ACHN (cell line): ENCODE results near the gene KCND1.

Experiments
- DNase-seq: peaks from one replicate; pipeline ENCODE4 v3.0.0-alpha.2; 2015
- in situ Hi-C: cut with HindIII; loops from 2 replicates; pipeline ENCODE4 v1.10.0; 2017; ENCODE audit warnings: low sequenced_read_pairs, low pct_ligation_motif_present, low pct_unique_long_range_greater_than_20kb

Gene KCND1

DNA sequence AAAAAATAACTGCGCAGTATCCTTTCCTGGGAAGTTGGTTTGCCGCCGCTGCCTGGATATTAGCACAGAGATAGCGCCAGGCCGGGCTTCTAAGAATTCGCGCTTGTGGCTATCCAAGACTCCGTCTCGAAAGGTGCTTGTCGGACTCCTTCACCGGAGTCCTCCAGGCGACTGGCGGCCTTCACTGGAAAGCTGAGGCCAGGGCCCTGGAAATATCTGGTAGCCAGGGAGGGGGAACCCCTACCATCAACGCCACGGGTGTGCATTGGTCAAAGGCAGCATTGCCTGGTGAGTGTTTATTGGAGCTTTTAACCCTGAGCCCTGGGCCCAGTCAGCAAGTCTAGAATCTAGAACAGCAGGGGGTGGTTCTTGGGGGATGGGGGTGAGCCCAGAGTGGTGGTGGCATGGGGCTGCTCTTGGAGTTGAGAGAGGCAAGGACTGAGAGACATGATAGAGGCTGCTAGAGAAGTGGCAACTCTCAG is 52.2 kb downstream of the KCND1 start:
- DNase-seq = peak; percentile 24

DNA sequence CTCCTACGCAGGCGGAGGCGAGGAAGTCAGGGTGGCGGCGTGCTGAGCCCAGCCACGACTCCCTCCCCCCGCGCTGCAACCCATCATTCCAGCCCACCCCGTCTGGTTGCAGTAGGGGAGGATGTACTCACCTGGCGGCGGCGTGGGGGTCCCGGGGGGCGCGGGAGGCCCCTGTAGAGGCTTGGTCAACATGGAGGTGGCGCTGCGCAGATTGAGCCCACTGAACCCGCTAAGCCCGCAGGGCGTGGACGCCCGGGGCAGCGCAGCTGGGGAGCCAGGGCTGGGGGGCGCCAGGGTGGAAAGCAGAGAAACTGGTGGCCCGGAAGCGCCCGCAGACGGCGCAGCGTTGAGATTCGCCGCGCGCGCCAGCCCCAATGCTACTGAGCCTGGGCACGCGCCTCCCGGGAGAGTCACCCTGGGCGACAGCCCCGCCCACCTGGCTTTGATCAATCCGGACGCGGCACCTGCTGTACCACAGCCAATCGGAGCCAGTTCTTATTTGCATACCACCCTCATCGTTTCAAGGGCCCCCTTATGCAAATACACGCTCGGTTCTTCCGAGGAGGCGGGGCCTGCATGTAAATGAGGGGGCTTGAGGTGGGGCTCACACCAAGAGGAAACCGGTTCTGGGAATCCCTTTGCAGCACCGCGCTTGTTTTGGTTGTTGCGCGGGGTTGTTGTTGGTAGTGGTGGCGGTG is 52.9 kb downstream of the KCND1 start, which contains the start of gene PIM2:
PIM2 (minus strand) TSS at position 382 of the 698 bp plus-strand sequence; CDS start at position 192, 190 bp downstream.
- DNase-seq = peak; percentile 89
- in situ Hi-C loops = no loop called here

More for the DNA sequence above, 52.2 kb downstream of the KCND1 start:
- in situ Hi-C loops = no loop called here

DNA sequence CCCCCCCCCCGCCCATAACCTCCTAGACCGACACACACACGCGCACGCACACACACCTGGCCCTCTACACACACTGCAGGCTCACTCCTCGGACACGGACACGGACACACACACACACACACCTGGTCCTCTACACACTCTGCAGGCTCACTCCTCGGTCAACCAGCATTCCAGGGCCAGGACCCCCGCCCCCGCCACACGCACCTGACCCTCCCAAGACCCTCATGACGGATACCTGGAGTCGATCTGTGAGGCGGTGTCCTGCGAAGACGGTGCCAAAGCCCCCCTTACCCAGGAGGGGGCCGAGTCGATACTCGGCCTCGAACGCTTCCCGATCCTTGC is 53.4 kb downstream of the KCND1 start:
- no peak for DNase-seq
- in situ Hi-C loops = no loop called here

DNA sequence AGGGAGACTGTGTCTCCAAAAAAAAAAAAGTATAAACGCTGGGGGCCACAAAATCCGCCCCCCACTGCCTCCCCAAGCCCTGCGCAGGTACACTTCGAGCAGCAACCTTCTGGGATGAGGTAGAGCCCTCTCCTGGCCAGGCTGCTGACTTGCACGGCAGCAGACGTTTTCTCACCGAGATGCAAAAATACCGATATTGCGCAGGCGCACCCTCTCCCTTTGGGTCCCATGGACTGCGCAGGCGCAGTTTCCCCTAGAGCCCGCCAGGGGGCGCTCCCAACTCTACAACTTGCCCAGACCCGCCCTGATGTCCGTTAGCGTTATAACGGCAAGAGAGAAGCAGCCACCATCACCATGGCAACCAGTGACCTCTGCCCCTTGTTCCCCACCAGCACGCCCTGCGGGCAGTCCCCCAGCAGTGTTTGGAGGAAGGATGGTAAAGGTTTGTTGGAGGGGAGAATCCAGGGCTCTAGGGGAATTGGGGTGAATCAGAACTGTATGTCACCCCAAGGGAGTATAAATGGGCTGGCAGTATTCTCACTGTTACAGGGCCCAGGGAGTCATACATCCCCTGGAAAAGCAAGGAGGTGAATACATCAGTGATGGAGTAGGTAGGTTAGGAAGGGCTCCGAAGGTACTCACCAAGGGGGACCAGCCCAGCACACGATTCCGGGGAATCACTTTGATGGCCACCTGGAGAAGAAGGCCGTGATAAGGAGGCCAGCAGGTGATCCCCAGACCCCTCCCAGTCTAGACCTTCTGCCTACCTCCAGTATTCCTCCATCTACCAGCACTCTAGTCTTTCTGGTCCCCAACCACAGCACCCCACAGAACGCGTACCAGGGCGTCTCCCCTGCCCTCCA is 54.3 kb downstream of the KCND1 start:
- in situ Hi-C loops = no loop called here
- peak; percentile 80 for DNase-seq

DNA sequence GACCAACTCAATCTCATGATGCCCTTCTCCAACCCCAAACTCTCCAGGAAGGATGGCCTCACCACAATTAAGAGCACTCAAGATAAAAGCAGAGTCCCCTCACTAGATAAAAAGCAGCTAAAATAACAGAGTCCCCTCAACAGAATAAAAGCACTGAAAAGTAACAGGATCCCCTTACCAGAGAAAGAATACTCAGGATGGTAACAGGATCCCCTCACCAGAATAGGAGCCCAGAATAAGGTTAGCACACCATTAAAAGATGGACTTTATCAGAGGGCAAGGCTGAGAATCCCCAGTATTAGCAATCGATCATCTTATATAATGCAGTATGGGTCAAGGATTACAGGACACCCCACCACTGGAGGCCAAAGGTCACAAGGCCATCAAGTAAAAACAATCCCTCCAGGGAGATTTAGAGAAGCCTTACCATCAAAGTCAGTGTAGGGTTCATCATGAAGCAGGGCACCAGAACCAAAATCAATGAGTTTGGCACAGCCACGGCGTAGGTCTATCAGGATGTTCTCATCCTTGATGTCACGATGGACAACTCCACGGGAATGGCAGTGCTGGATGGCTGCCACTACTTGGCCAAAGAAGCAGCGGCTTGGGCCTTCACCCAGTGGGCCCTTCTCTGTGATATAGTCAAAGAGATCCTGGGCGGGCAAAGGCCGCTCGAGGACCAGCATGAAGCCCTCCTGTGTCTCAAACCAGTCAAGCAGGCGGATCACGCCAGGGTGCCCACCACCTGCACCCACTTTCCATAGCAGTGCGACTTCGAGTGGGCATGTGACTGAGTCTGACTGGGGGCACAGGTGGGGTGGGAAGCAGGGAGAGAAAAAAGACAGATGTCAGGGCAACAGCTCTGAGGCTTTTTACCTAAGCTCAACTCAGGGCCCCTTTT is 56.8 kb downstream of the KCND1 start:
- no peak for DNase-seq
- in situ Hi-C loops = no loop called here

DNA sequence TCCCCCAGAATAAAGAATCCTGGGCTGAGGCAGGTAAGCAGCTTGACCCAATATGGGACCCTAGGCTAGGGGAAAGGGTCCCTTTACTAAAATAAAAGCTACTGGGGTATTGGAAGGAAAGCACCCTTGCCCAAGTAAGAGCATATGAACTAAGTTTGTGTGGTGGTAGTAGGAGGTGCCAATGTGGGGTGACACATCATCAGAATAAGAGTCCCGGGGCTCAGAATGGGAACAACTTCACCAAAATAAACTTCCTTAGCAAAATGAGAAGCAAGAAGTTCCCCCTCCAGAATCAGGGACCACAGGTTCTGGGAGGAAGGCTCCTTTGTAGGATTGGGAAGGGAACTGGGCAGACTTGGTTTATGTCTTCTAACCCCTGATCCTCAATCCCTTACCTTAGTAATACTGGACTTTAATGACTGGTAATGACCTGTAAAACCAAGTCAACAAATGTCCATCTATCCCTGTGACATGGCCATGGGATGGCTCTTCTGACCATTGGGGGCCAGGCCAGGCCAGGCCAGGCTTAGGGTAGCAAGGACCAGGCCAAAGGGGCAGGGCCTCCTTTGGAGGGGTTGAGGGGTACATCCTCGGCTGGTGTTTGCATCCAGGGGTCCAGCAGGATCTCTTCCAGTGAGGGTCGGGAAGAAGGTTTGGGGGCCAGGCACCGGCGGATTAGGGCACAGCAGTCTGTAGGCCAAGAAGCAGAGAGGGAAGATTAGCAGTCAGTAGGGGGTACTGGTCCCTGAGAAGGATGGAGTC is 57.9 kb downstream of the KCND1 start:
- in situ Hi-C loops = no loop called here

DNA sequence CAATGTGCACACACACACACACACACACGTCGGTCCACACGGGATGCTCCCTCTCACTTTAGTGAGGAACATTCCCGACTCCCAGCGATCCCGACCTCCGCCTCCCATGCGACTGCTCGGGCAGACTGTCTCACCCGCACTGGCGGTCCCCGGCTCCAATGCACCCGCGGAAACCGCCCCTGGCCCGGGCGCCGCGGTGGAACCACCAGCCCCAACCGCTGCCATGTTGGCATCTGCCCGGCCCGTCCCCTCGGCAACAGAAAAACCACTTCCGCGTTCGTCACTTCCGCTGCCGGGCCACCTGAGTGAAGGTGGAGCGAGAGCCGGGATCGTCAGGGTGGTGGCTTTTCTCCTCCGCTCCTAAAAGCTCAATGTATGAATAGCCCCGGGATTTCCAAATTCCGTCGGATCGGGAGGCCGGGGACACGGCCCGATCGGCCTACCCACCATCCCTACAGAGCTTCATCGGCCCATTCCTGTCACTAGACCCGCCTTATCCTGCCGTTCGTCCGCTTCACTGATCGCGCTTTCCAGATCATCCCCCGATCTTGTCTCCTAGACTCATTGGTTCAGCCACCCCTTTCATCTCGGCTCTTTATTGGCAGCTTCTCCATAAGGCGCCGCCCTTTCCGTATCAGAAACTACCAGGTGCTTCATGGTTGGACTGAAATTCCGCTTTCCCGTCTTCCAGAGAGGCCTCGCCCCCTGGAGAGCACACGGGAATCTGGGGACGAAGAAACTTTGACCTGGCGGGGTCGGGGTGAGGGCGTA is 60.0 kb downstream of the KCND1 start, which contains the start of gene SLC35A2:
SLC35A2 (minus strand) TSS at position 235 of the 771 bp plus-strand sequence; CDS start at position 225, 10 bp downstream.
- peak; percentile 77 for DNase-seq
- in situ Hi-C loops = no loop called here

More for the DNA sequence above, 57.9 kb downstream of the KCND1 start:
- no peak for DNase-seq
